Measurements from ENCODE around the gene STOM.
"Not testable (repeated sequence)": the region's sequence is repeated elsewhere in the genome, so short reads cannot be mapped to it uniquely, and the experiment has no call there.

The STOM gene, protein sequence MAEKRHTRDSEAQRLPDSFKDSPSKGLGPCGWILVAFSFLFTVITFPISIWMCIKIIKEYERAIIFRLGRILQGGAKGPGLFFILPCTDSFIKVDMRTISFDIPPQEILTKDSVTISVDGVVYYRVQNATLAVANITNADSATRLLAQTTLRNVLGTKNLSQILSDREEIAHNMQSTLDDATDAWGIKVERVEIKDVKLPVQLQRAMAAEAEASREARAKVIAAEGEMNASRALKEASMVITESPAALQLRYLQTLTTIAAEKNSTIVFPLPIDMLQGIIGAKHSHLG

DNA sequence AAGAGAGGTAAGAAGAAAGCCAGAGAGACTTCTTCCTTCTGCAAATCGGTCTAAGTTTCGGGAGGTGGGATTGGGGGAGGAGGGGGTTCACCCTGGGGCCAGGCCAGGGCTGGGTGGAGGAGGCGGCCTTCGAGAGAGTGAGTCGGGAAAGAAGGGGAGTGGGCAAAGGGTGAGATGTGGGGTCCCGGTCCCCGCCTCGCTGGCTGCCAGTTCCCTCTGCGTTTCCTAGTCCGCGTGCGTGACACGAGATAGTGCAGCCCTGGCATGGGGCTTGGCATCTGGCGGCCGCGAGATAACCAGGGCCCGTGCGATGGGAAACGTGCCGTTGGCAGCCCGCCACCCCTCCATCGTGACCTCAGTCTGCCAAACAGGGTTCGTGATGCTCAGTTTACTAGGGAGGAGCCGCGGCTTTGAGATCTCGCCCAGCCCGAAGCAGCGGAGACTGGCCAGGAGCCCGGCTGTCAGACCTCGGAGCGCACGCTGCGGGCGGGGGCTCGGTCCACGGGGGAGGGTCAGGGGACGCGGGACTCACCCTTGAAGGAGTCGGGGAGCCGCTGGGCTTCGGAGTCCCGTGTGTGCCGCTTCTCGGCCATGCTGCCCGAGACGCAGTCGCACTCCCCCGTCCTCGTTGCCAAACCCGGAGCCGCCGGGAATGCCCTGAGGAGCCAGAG, at the start of gene STOM:
Gene STOM (minus strand): TSS at position 656 of the 671 bp plus-strand sequence. CDS start 63 bp downstream, at position 593.
- peak; percentile 18 to 39 for DNase-seq (ENCODE audit: low read depth in 2 of 2)

GRCh38 chr9:121411993-121412392, 41.9 kb upstream of the STOM start:
- no peak for DNase-seq (ENCODE audit: low read depth in 2 of 2)

GRCh38 chr9:121405899-121406298, 35.8 kb upstream of the STOM start:
- DNase-seq (ENCODE audit: low read depth in 2 of 2), result no peak

DNA sequence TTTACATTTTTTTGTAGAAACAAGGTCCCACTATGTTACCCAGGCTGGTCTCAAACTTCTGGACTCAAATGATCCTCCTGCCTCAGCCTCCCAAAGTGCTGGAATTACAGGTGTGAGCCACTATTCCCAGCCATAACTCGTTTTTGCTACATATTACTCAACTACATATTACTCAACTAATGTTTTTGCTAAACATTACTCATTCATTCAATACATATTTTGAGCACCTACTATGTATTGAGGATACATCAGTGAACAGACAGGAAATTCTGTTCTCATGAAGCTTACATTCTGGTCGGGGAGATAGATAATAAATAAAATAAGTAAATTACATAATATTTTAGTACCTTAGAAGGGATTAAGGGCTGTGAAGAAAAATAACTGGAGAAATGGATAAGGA, 34.9 kb upstream of the STOM start:
- DNase-seq (ENCODE audit: low read depth in 2 of 2), result no peak

DNA sequence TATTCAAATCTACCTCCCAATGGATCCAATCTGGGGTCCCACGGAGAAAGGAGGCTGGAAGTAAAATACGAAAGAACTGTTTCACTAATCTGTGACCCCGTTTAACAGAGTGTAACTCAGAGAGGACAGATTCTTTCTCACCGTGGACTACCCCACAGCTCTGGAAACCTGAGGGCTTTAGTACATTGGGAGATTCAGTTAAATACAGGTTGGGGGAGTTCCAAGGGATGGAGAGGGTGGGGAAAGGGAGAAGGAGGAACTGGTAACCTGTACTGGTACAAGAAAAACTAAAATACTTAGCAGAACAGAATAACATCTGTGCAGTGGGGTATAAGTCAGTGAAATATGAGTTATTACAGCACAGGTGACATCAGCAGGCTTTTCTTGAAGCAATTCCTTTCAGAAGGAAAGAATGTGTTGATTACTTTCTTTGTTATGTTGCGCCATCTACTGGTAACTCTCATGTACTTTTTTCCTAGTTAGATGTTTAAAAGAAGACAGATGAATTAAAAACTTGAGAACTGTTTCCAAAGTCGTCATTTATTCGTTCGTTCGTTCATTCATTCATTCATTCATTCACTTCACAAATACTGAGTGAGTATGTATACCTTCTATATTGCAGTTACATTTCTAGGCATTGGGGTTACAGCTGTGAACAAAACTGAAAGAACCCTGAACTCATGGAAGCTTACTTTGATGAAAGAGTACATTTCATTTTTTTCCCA, 30.0 kb upstream of the STOM start:
- DNase-seq (ENCODE audit: low read depth in 2 of 2), result no peak

DNA sequence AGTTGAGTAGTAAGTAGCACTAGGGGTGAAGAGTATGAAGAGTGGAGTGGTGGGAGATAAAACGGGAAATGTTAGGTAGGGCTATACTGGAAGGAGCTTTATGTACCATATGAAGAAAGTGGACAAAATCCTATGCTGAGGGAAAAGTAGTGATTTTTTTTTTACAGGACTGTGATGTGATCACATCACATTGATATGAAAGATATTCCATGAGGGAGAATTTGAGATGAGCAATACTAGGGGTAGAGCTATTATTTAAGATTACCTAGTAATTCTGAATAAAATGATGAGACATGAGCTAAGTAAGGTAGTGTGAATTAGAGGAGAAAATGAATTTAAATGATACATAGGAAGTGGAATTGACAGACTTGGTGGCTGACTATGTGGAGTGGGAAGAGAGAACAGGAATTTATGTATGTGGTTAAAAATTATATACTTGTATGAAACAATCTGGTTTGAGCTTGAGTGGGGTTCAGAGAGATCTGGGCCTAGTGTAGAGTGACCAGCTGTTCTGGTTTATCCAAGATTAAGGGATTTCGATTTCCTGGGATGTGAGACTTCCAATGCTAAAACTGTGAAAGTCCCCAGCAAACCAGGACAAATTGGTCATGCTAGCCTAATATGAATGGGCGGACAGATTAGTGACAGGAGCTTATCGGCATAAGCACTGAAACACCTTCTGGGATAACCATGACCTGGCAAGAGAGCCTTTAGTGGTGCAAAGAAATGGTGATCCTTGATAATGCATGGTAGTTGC, 29.3 kb upstream of the STOM start:
- no peak for DNase-seq (ENCODE audit: low read depth in 2 of 2)

GRCh38 chr9:121398374-121398773, 28.3 kb upstream of the STOM start:
- no peak for DNase-seq (ENCODE audit: low read depth in 2 of 2)

- not testable (repeated sequence) for DNase-seq (ENCODE audit: low read depth in 2 of 2)
Measured at GRCh38 chr9:121397277-121397676, 27.2 kb upstream of the STOM start.

- DNase-seq (ENCODE audit: low read depth in 2 of 2), result no peak
Measured at GRCh38 chr9:121395558-121395957, 25.5 kb upstream of the STOM start.

- DNase-seq (ENCODE audit: low read depth in 2 of 2), result no peak
Measured at GRCh38 chr9:121394292-121394691, 24.2 kb upstream of the STOM start.

GRCh38 chr9:121393318-121393717, 23.3 kb upstream of the STOM start:
- DNase-seq (ENCODE audit: low read depth in 2 of 2), result no peak

- DNase-seq (ENCODE audit: low read depth in 2 of 2), result no peak
Measured at GRCh38 chr9:121390372-121390771, 20.3 kb upstream of the STOM start.

DNA sequence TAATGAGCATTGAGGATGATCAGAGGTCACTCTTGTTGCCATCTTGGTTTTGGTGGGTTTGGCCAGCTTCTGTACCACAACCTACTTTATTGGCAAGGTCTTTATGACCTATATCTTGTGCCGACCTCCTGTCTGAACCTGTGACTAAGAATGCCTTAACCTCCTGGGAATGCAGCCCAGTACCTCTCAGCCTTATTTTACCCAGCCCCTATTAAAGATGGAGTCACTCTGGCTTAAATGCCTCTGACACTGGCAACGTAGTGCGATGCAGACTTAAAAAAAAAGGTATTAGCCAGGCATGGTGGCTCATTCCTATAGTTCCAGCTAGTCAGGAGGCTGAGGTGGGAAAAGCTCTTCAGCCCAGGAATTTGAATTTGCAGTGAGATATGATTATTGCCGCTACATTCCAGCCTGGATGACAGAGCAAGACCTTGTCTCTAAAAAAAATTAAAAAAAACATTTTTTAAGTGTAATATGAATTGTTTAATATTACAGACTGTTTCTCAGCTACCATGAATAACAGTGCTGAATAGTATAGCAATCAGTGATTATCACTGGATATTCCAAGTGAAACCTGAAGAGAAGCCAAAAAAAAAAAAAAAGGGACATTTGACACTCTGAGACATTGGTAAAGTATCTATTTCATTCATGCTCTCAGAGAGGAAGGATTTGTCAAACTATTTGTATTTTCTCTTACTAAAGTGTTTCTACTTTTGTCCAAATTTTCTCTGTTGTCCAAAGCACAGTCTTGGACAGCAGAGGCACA, 18.3 kb upstream of the STOM start:
- no peak for DNase-seq (ENCODE audit: low read depth in 2 of 2)

GRCh38 chr9:121386442-121387175, 16.6 kb upstream of the STOM start:
- DNase-seq (ENCODE audit: low read depth in 2 of 2), result no peak

GRCh38 chr9:121383715-121384114, 13.7 kb upstream of the STOM start:
- no peak for DNase-seq (ENCODE audit: low read depth in 2 of 2)

- DNase-seq (ENCODE audit: low read depth in 2 of 2), result no peak
Measured at GRCh38 chr9:121380846-121381245, 10.8 kb upstream of the STOM start.

DNA sequence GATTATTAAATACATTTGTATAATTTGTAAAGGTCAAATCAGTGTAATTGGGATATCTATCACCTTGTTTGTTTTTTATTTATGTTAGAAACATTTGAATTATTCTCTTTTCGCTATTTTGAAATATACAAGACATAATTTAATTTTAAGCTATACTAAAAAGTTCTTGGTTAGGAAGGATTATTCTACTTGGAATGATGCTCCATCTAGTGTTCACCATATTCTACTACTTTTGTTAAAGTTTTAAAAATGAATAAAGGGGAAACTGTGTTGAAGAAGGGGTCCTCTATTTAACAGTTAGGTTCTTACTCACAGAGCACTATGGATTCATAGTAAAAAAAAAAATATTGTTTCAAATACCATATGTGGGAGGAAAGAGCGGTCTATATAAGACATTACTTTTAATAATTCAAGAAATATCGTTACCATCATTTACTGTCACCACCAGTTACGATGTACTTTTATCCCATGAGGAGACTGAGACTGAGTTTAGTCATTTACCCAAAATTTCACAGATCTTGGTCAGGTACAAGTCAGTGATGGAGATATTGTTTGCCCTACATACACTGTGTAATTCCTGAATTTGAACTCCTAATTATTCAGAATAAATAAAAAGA, 6.3 kb upstream of the STOM start:
- no peak for DNase-seq (ENCODE audit: low read depth in 2 of 2)

DNA sequence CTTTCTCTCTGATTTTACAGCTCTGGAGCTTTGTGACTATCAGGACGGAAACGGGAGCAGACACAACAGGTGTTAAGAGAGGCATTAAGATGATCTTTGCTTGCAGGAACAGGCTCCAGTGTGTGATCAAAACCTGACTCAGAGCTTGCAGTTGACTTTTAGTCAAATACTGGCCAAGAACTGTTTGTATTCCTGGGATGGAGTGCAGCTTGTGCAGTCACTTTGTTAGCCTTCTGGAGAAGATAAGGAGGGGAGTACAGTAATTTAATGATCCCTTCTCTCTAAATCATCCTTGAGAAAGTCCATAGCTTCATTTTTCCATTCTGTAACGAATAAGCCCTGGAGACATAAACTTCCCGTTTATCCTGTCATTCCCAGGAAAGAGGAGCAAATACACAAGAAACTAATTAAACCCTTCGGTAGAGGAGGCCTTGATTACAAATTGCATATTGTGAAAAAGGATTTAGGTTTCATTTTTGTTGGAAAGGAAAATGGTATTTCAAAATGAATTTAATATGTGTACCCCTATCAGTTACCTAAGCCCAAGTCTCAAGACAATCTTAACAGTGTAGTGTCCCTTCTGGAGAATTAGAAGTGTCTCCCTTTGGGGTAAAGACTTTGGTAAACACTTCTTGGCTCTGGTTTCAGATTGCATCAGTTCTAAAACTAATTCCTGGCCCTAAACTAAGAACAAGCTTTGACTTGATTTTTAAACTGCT, 3.1 kb upstream of the STOM start:
- DNase-seq (ENCODE audit: low read depth in 2 of 2), result no peak

- DNase-seq (ENCODE audit: low read depth in 2 of 2), result no peak
Measured at GRCh38 chr9:121372239-121373010, 2.4 kb upstream of the STOM start.
